Subcutaneous abdominal adipose tissue (tissue), 5 donors: Measurements from ENCODE around the gene PRSS58.

Experiments used
- H3K27ac ChIP-seq: one replicate; pipeline ENCODE4 v1.7.0; 2013; ENCODE audit warnings: low read depth, mild to moderate bottlenecking, inconsistent platforms, low read length, moderate library complexity
- H3K27me3 ChIP-seq, 5 donors: one replicate each; pipeline ENCODE4 v1.7.0; 2013; ENCODE audit warnings: low read length in 5 of 5, inconsistent platforms in 1 of 5; ENCODE audit not compliant: control insufficient read depth in 5 of 5, insufficient read depth in 4 of 5
- H3K36me3 ChIP-seq, 5 donors: one replicate each; pipeline ENCODE4 v1.7.0; 2013; ENCODE audit warnings: low read length in 5 of 5; ENCODE audit not compliant: control insufficient read depth in 5 of 5, insufficient read depth in 5 of 5
- H3K4me1 ChIP-seq, 5 donors: one replicate each; pipeline ENCODE4 v1.7.0; 2013; ENCODE audit warnings: low read length in 5 of 5, mild to moderate bottlenecking in 3 of 5, moderate library complexity in 1 of 5; ENCODE audit not compliant: control insufficient read depth in 5 of 5, insufficient read depth in 5 of 5
- H3K4me3 ChIP-seq, 5 donors: one replicate each; pipeline ENCODE4 v1.7.0; 2013; ENCODE audit warnings: low read length in 5 of 5, low read depth in 1 of 5
- H3K9ac ChIP-seq, 5 donors: one replicate each; pipeline ENCODE4 v1.7.0; 2013; ENCODE audit warnings: low read length in 5 of 5, mild to moderate bottlenecking in 4 of 5, moderate library complexity in 3 of 5
- H3K9me3 ChIP-seq, 5 donors: one replicate each; pipeline ENCODE4 v1.7.0; 2013; ENCODE audit warnings: low read length in 5 of 5; ENCODE audit not compliant: control insufficient read depth in 5 of 5
- donor health status: healthy.
- donor health status: healthy.
- donor health status: healthy.
- donor health status: healthy.
- donor health status: healthy.

PRSS58 gene

DNA sequence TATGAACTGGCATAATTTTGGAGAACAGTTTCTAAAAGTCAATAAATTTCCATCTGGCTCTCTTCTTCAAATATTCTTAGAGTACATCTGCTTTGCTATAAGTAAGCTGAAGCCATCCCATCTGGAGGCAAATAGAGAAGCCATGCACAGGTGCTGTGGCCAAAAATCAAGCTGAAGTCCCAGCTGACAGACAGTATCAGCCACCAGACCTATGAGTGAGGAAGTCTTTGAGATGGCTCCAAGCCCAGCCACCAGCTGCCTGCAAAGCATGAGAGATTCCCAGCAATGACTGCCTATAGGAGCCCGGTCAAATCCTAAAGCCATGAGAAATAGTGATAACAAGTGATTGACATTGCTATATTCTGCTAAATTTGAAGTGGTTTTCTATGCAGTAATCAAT is 21.7 kb upstream of the PRSS58 start:
- no peak overlapping the region for H3K9ac ChIP-seq
- peaks cover 0 to 3% (median 0%) of the 10 kb centered on the region in 5 donors for H3K27me3 ChIP-seq
- H3K36me3 ChIP-seq, result no peaks in the 10 kb centered on the region
- no peak overlapping the region for H3K4me3 ChIP-seq
- no peaks in the 10 kb centered on the region for H3K4me1 ChIP-seq
- no peak overlapping the region for H3K27ac ChIP-seq
- H3K9me3 ChIP-seq, result peaks cover 0 to 11% (median 6%) of the 10 kb centered on the region in 5 donors

DNA sequence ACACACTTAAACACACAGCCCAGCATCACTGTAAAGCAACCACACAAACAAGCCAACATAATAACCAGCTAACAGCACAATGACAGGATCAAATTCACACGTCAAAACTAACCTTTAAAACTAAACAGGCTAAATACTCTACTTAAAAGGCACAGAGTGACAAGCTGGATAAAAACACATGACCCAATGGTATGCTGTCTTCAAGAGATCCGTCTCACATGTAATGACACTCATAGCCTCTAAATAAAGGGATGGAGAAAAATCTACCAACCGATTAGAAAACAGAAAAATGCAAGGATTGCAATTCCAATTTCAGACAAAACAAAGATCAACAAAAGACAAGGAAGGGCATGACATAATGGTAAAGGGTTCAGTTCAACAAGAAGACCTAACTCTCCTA is 17.2 kb upstream of the PRSS58 start:
- no peak overlapping the region for H3K9ac ChIP-seq
- no peak overlapping the region for H3K27ac ChIP-seq

DNA sequence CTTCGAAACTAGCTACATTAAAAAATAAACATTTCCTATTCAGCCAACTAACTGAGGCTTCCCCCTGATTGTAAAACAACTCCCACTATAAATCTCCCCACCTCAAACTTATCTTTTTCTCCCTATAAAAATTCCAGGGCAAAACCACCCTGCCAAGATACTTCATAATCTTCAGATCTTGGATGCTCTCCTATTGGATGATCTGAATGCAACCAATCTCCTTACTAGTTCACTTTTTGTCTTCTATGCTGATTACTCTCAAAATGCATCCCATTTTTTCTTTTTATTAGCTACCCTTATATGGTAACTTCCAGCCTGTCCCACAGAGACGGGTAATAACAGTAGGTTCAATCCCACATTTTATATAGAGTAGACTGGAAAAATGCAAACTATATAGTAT is 15.0 kb upstream of the PRSS58 start:
- no peaks in the 10 kb centered on the region for H3K4me1 ChIP-seq
- H3K9me3 ChIP-seq, result peaks cover 0 to 11% (median 6%) of the 10 kb centered on the region in 5 donors
- H3K9ac ChIP-seq, result no peak overlapping the region
- no peak overlapping the region for H3K4me3 ChIP-seq
- H3K27ac ChIP-seq, result no peak overlapping the region
- no peaks in the 10 kb centered on the region for H3K27me3 ChIP-seq
- H3K36me3 ChIP-seq, result no peaks in the 10 kb centered on the region

More for the DNA sequence above, 17.2 kb upstream of the PRSS58 start:
- peaks cover 0 to 3% (median 0%) of the 10 kb centered on the region in 5 donors for H3K27me3 ChIP-seq
- no peak overlapping the region for H3K4me3 ChIP-seq
- no peaks in the 10 kb centered on the region for H3K4me1 ChIP-seq
- no peaks in the 10 kb centered on the region for H3K36me3 ChIP-seq
- peaks cover 0 to 11% (median 6%) of the 10 kb centered on the region in 5 donors for H3K9me3 ChIP-seq

DNA sequence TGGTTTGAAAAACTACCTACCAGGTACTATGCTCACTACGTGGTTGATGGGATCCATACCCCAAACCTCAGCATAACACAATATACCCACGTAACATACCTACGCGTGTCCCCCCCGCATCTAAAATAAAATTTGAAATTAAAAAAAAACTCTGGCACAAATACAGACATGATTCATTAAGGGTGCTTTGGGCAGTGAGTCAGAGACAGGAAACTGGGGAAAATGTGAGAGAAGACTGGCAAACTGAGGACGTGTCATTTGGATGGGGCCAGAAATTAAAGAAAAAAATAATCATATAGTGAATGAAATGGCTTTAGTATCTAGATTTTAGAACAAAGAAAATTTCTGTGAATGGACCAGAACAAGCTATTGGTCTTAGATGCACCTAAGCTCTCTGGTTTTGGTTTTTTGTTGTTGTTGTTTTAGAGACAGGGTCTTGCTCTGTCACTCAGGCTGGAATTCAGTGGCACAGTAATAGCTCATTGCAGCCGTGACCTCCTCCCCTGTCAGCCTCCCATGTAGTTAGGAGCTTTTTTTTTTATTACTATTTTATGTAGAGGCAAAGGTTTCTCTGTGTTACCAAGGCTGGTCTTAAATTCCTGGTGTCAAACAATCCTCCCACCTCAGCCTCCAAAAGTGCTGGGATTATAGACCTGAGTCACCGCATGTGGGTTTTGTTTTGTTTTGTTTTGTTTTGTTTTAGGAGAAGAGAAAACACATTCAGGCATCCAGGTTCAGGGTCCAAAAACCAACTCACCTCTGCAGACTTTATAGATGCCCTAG is 5.9 kb upstream of the PRSS58 start:
- Histone ChIP-seq H3K9ac (no peak overlapping the region), H3K4me1 (no peaks in the 10 kb centered on the region), H3K9me3 (no peaks in the 10 kb centered on the region), H3K4me3 (no peak overlapping the region), H3K27me3 (no peaks in the 10 kb centered on the region), H3K27ac (no peak overlapping the region), H3K36me3 (no peaks in the 10 kb centered on the region)

DNA sequence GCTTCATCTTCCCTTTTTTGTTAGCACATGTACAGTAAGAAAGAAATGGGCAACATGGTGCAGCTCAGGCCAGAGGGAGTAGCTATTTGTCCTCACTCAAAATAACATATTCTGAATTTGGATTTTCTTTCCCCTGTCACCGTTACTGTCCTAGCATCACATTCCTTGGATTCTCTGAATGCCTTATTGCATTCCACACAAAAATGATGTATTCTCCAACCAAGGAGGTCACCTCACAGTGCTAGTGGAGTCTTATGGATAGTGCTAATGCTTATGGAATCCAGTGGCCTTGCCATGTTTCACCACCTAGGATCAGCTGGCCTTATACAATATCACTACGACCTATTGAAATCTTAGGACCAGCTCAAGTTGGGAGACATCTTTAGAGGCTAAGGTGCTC is 7.2 kb downstream of the PRSS58 start:
- H3K27me3 ChIP-seq, result no peaks in the 10 kb centered on the region
- no peaks in the 10 kb centered on the region for H3K36me3 ChIP-seq
- H3K27ac ChIP-seq, result no peak overlapping the region
- no peak overlapping the region for H3K9ac ChIP-seq
- no peak overlapping the region for H3K4me3 ChIP-seq
- no peaks in the 10 kb centered on the region for H3K4me1 ChIP-seq
- no peaks in the 10 kb centered on the region for H3K9me3 ChIP-seq

DNA sequence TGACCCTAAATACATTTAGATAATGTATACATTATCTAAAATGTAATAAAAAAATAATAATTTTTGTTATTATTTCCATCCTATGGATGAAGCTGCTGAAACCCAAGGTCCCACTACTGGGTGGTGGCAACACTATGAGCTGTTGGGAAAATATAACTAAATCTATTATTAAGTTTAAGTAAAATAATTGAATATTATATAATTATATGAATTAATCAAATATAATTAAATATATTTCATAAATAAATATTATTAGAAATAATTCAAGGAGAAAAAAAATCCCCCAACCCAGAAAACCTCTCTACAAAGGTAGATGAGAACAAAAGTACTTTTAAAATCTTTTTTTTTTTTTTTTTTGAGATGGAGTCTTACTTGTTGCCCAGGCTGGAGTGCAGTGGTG is 7.9 kb downstream of the PRSS58 start:
- H3K4me3 ChIP-seq, result no peak overlapping the region
- H3K36me3 ChIP-seq, result no peaks in the 10 kb centered on the region
- H3K27me3 ChIP-seq, result no peaks in the 10 kb centered on the region
- H3K27ac ChIP-seq, result no peak overlapping the region
- H3K9ac ChIP-seq, result no peak overlapping the region
- H3K4me1 ChIP-seq, result no peaks in the 10 kb centered on the region
- H3K9me3 ChIP-seq, result no peaks in the 10 kb centered on the region

DNA sequence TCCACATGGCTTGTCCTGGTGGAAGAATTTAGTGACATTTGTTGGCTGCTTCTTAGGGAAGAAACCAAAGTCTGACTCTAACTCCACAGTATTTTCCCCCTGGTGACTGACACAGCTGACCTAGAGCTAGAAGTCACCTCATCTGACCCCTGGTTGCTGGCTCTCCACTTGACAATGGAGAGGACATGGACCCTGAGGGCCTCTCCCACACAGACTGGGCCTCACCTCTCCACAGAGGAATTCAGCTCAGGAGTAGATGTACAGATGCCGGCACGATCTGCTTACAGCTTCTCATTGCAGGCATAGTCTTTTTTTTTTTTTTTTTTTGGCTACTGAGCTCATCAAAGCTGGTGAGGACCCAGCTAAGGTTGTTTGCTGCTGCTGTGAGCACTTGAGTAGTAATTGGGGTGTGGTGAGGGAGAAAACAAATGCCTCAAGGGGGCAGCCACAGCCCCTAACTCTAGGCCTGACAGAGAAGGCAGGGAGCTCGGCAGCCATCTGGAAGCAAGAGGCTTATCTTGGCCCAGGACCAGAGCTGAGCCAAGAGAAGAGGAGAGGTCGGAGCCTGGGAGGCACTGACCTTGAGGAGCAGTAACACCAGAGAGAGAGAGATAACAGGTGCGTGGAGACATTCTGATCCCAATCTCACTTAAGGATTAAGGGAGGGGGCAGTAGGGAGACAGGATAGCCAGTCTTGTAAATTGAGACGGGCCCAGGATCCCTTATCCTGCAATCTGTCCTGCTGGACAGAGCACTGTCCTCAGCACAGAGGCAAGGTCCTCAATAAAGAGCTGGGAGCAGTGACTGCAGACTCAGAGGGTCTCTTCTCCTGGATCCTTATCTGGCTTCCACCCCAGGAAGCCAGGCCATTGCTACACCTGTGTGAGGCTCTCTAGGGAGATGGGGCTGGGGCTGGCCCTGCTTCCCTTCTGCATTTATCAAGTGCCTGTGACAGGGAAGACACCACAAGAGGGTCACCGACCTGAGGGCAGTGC is 9.4 kb downstream of the PRSS58 start:
- no peak overlapping the region for H3K27ac ChIP-seq
- no peaks in the 10 kb centered on the region for H3K4me1 ChIP-seq
- no peak overlapping the region for H3K4me3 ChIP-seq
- H3K36me3 ChIP-seq, result no peaks in the 10 kb centered on the region
- no peaks in the 10 kb centered on the region for H3K9me3 ChIP-seq
- H3K27me3 ChIP-seq, result no peaks in the 10 kb centered on the region
- no peak overlapping the region for H3K9ac ChIP-seq

DNA sequence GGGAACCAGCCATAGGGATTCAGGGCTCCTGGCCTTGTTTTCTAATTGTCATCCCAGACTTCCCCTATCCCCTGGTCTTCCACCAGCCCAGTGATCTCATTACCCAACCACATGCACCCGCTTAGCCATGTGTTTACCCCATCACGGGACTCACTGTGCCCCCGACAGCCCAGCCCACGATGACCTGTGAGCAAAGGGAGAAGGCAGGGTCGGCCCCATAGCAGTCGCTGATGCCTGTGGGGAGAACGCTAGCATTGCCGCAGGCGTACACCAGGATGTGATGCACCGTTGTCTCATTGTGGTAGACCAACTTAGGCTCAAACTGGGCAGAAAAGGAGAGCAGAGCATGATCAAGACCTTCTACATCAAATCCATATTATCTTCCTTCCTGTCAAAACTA is 14.0 kb downstream of the PRSS58 start:
- no peak overlapping the region for H3K27ac ChIP-seq
- no peaks in the 10 kb centered on the region for H3K4me1 ChIP-seq
- H3K27me3 ChIP-seq, result peaks cover 0 to 2% (median 0%) of the 10 kb centered on the region in 5 donors
- no peak overlapping the region for H3K4me3 ChIP-seq
- no peaks in the 10 kb centered on the region for H3K36me3 ChIP-seq
- H3K9me3 ChIP-seq, result no peaks in the 10 kb centered on the region
- no peak overlapping the region for H3K9ac ChIP-seq

DNA sequence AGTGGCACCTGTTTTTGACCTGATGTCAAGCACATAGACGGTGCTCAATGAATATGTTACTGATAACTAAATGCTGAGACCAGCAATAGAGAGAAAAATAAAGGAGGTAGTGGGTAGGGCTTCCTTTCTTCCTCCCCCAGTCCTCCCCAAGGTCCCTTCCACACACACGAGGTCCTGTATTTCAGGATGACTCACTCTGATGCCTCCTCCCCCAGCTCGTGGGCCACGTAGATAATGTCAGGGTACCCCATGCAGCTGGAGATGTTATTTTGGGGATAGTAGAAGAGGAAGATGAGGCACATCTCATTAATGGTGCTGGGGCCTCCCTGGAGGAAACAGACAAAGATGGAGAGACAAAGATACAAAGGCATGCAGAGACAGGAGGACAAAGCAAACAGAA is 17.3 kb downstream of the PRSS58 start:
- H3K36me3 ChIP-seq, result no peaks in the 10 kb centered on the region
- peaks cover 0 to 2% (median 0%) of the 10 kb centered on the region in 5 donors for H3K27me3 ChIP-seq
- H3K4me3 ChIP-seq, result no peak overlapping the region
- H3K27ac ChIP-seq, result no peak overlapping the region
- H3K9ac ChIP-seq, result no peak overlapping the region
- H3K4me1 ChIP-seq, result no peaks in the 10 kb centered on the region
- H3K9me3 ChIP-seq, result peaks cover 0 to 4% (median 0%) of the 10 kb centered on the region in 5 donors

DNA sequence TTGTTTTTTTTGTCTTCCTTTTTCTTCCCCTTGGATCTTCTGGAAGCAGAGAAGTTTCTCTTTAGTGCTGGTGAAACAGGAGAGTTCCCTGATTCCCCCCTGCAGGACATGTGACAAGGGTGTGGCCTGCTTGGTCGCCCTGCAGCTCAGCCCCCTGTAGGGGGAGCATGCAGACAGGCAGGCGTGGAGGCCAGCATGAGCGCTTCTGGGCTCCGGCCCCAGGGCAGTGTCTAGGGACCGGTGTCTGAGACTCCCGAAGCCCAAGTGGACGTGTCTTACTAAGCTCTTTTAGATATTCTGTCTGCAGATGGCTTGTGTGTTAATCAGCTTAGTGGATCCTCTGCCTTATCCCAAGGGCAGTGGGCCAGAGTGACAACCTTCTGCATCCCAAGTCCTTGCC is 26.1 kb downstream of the PRSS58 start:
- peaks cover 0 to 4% (median 0%) of the 10 kb centered on the region in 5 donors for H3K9me3 ChIP-seq
- H3K4me3 ChIP-seq, result no peak overlapping the region
- H3K36me3 ChIP-seq, result no peaks in the 10 kb centered on the region
- H3K27ac ChIP-seq, result no peak overlapping the region
- H3K4me1 ChIP-seq, result no peaks in the 10 kb centered on the region
- no peaks in the 10 kb centered on the region for H3K27me3 ChIP-seq
- H3K9ac ChIP-seq, result no peak overlapping the region
